ENCODE data around the gene TOP1. TPM values are rescaled to one million over a fixed set of nuclear protein-coding genes. Genes with fewer than 3 reads are reported as not detected.

Gene TOP1
- total and polyA plus RNA-seq, 9 of the 15 experiments (the other 6 are each of a cell fraction or from before 2014, with no cell fraction given), result 26.4 to 127 (median 39.6) TPM

- TF ChIP-seq ZNF592 (IDR thresholded peaks at IDR 0.05), result peak; percentile 89
- TF ChIP-seq NR4A1 (CRISPR knock-in tag; IDR thresholded peaks at IDR 0.05), result no peak
- peak; percentile 72; the same call in 1 of the 2 replicates for TF ChIP-seq NR4A1 (tag; IDR thresholded peaks at IDR 0.05)
- no peak for TF ChIP-seq ID3 (CRISPR knock-in tag; IDR thresholded peaks at IDR 0.05)
- peak; percentile 59; the same call in 1 of the 2 replicates for TF ChIP-seq ID3 (tag; IDR thresholded peaks at IDR 0.05)
- TF ChIP-seq ETS1 (conservative IDR thresholded peaks at IDR 0.05; ENCODE audit: control insufficient read depth, low read depth, low read length), result no peak
- TF ChIP-seq GABPA (tag; conservative IDR thresholded peaks at IDR 0.05; ENCODE audit: low read depth), result no peak
- peak; percentile 35; the same call in 1 of the 2 replicates for TF ChIP-seq SMAD4 (CRISPR knock-in tag; conservative IDR thresholded peaks at IDR 0.05)
- TF ChIP-seq, protein P1, sequence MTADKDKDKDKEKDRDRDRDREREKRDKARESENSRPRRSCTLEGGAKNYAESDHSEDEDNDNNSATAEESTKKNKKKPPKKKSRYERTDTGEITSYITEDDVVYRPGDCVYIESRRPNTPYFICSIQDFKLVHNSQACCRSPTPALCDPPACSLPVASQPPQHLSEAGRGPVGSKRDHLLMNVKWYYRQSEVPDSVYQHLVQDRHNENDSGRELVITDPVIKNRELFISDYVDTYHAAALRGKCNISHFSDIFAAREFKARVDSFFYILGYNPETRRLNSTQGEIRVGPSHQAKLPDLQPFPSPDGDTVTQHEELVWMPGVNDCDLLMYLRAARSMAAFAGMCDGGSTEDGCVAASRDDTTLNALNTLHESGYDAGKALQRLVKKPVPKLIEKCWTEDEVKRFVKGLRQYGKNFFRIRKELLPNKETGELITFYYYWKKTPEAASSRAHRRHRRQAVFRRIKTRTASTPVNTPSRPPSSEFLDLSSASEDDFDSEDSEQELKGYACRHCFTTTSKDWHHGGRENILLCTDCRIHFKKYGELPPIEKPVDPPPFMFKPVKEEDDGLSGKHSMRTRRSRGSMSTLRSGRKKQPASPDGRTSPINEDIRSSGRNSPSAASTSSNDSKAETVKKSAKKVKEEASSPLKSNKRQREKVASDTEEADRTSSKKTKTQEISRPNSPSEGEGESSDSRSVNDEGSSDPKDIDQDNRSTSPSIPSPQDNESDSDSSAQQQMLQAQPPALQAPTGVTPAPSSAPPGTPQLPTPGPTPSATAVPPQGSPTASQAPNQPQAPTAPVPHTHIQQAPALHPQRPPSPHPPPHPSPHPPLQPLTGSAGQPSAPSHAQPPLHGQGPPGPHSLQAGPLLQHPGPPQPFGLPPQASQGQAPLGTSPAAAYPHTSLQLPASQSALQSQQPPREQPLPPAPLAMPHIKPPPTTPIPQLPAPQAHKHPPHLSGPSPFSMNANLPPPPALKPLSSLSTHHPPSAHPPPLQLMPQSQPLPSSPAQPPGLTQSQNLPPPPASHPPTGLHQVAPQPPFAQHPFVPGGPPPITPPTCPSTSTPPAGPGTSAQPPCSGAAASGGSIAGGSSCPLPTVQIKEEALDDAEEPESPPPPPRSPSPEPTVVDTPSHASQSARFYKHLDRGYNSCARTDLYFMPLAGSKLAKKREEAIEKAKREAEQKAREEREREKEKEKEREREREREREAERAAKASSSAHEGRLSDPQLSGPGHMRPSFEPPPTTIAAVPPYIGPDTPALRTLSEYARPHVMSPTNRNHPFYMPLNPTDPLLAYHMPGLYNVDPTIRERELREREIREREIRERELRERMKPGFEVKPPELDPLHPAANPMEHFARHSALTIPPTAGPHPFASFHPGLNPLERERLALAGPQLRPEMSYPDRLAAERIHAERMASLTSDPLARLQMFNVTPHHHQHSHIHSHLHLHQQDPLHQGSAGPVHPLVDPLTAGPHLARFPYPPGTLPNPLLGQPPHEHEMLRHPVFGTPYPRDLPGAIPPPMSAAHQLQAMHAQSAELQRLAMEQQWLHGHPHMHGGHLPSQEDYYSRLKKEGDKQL (CRISPR knock-in tag; IDR thresholded peaks at IDR 0.05; ENCODE audit: borderline replicate concordance), result no peak
- TF ChIP-seq PPARD (CRISPR knock-in tag; IDR thresholded peaks at IDR 0.05), result no peak
- no peak for TF ChIP-seq EP400 (IDR thresholded peaks at IDR 0.05)
These were observed 43.7 kb downstream of the TOP1 start (continued) for GRCh38 chr20:41072190-41072863.
